Stimulated activated naive B cell treated with anti-CD40 and anti-IgM and Interleukin-4, amounts not matched to agents 10 μg/mL and 1 μg/mL and 100 μg/mL, for 72 hours (primary cell): ENCODE data around the gene MINDY3.

Experiments used
- ATAC-seq, 2 donors: fragments of 150-1000 bp; cut with Tn5 transposase; replicated peaks; 2 replicates each; pipeline ENCODE4 v1.10.0; 2021; ENCODE audit warnings: moderate library complexity in 1 of 2
- DNase-seq: peaks from one replicate; pipeline ENCODE4 v3.0.0; 2021
- H3K27ac Mint-ChIP-seq: one replicate; pipeline ENCODE4 v1.8.0; 2022; ENCODE audit warnings: mild to moderate bottlenecking, mixed read lengths
- H3K27me3 Mint-ChIP-seq, 2 donors: one replicate each; pipeline ENCODE4 v1.8.0; 2022; ENCODE audit warnings: mixed read lengths in 2 of 2
- H3K36me3 Mint-ChIP-seq, 2 donors: one replicate each; pipeline ENCODE4 v1.8.0; 2022; ENCODE audit warnings: mixed read lengths in 2 of 2, mild to moderate bottlenecking in 1 of 2
- H3K4me1 Mint-ChIP-seq, 2 donors: one replicate each; pipeline ENCODE4 v1.8.0; 2022; ENCODE audit warnings: mixed read lengths in 2 of 2, mild to moderate bottlenecking in 1 of 2
- H3K4me3 Mint-ChIP-seq, 2 donors: one replicate each; pipeline ENCODE4 v1.8.0; 2022; ENCODE audit warnings: mild to moderate bottlenecking in 2 of 2, mixed read lengths in 2 of 2, moderate library complexity in 1 of 2
- H3K9me3 Mint-ChIP-seq, 2 donors: one replicate each; pipeline ENCODE4 v1.8.0; 2022; ENCODE audit warnings: mixed read lengths in 2 of 2, mild to moderate bottlenecking in 1 of 2

Gene MINDY3

DNA sequence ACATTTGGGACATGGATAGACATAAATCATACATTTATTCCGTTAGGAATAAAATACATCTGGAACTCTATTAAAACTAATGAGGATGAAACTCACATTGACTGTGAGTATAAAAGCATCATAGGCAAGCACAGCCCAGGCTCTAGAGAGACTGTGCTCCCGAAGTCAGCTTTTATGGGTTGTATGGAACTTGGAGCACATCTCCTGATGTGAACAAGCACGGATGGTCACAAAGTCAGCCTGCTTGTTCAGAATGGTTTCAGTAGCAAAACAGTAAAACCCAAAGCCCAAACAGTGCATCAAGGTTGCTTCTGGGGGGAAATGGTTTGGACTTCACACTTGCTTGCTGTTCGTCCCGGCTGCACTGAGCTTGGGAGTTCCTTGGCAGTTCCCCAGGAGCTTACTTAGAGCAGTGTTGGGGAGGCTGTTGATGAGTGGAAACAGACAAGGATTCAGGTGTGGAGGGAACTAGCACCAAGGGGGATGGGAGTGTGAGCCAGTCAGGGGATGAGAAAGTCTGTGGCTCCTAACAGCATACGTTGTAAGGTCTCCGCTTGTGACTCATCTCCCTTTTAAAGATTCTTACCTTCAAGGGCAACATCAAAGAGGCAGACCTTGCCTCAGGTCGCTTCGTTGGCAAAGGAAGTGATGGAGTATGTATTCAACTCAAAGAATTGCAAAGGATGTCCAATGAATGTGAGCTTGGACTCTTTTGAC, 120.9 kb downstream of the MINDY3 start:
- H3K4me1 Mint-ChIP-seq = no peaks in the 10 kb centered on the region
- H3K27me3 Mint-ChIP-seq = peaks cover 11 to 13% of the 10 kb centered on the region in 2 donors
- DNase-seq (no peak), ATAC-seq (no peak)
- no peak overlapping the region for H3K27ac Mint-ChIP-seq
- H3K4me3 Mint-ChIP-seq = no peak overlapping the region
- H3K9me3 Mint-ChIP-seq = peaks cover 0 to 3% of the 10 kb centered on the region in 2 donors
- H3K36me3 Mint-ChIP-seq = peaks cover 0 to 1% of the 10 kb centered on the region in 2 donors

GRCh38 chr10:15738270-15738925, 121.9 kb downstream of the MINDY3 start:
- Mint-ChIP-seq H3K4me1 (no peaks in the 10 kb centered on the region), H3K36me3 (peaks cover 0 to 1% of the 10 kb centered on the region in 2 donors), H3K9me3 (peaks cover 3 to 4% of the 10 kb centered on the region in 2 donors), H3K4me3 (no peak overlapping the region), H3K27ac (no peak overlapping the region), H3K27me3 (peaks cover 6 to 13% of the 10 kb centered on the region in 2 donors)
- ATAC-seq (no peak), DNase-seq (no peak)

DNA sequence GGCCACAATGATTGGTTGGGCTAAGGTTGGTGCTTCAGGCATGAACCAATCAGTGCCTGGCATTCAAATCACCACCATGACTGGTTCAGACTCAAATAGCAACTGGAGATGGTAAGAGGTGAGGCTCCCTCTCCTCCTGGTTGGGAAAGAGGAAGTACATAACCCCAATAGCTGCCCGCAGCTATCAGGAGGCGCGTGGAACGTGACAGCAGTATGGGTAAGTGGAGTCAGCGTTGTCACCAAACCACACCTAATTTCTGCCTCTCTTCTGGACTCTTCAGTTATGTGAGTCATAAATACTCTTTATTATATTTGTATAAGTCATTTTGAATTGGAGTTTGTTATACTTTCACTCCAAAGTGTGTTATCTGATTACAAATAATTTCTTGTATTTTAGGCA, 122.7 kb downstream of the MINDY3 start:
- H3K4me1 Mint-ChIP-seq = no peaks in the 10 kb centered on the region
- no peak for ATAC-seq
- no peak for DNase-seq
- H3K27me3 Mint-ChIP-seq = peaks cover 5 to 13% of the 10 kb centered on the region in 2 donors
- no peak overlapping the region for H3K27ac Mint-ChIP-seq
- H3K36me3 Mint-ChIP-seq = peaks cover 0 to 1% of the 10 kb centered on the region in 2 donors
- H3K4me3 Mint-ChIP-seq = no peak overlapping the region
- peaks cover 3 to 4% of the 10 kb centered on the region in 2 donors for H3K9me3 Mint-ChIP-seq

DNA sequence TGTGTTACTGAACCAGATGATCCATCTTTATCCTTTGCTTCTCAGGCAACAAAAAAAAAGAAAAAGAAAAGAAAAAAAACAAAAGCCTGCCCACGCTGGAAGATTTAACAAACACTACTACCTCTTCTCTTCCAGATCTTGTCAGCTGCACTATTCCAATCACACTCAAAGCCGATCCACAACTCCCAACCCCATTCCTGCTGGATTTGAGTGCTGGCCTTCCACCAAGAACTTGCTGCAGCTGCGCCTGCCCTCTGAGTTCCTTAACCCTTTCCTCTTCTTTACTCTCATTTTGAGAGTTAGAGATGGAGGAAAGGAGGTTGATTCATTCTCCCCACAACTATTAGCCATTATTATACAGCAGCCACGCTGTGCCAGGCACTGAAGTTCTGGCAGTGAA, 124.5 kb downstream of the MINDY3 start:
- Mint-ChIP-seq H3K27me3 (peaks cover 10% of the 10 kb centered on the region in 2 donors), H3K27ac (no peak overlapping the region), H3K9me3 (peaks cover 7% of the 10 kb centered on the region in 2 donors), H3K4me1 (no peaks in the 10 kb centered on the region), H3K4me3 (no peak overlapping the region), H3K36me3 (peaks cover 0 to 1% of the 10 kb centered on the region in 2 donors)
- DNase-seq (no peak), ATAC-seq (no peak)

DNA sequence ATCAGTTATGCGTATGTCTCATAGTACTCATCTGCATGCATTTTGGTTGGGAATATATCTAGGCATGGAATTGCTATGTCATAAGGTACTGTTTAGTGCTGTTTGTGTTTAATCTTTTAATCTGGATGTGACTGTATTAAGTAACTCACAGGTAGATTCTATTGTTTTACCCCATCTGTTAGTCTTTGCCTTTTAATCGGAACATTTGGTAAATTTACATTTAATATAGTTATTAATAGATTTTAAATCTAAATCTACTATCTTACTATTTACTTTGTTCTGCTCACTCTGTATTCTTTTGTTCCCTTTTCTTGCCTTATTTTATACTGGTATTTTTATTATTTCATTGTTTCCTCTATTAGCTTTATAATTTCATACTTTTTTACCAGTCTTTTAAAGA, 130.0 kb downstream of the MINDY3 start:
- Mint-ChIP-seq H3K4me1 (no peaks in the 10 kb centered on the region), H3K27ac (no peak overlapping the region), H3K9me3 (peaks cover 10 to 23% of the 10 kb centered on the region in 2 donors), H3K4me3 (no peak overlapping the region), H3K27me3 (peaks cover 7 to 10% of the 10 kb centered on the region in 2 donors), H3K36me3 (no peaks in the 10 kb centered on the region)
- DNase-seq = no peak
- no peak for ATAC-seq

GRCh38 chr10:15729890-15730289, 130.4 kb downstream of the MINDY3 start:
- Mint-ChIP-seq H3K27ac (no peak overlapping the region), H3K36me3 (no peaks in the 10 kb centered on the region), H3K27me3 (peaks cover 7 to 13% of the 10 kb centered on the region in 2 donors), H3K4me1 (no peaks in the 10 kb centered on the region), H3K4me3 (no peak overlapping the region), H3K9me3 (peaks cover 10 to 23% of the 10 kb centered on the region in 2 donors)
- DNase-seq = no peak
- no peak for ATAC-seq
